Measurements from ENCODE around the gene CSAG1.
"Not testable (repeated sequence)": the region's sequence is repeated elsewhere in the genome, so short reads cannot be mapped to it uniquely, and the experiment has no call there.

The CSAG1 gene

GRCh38 chrX:152697952-152698931 is 35.3 kb downstream of the CSAG1 start, which contains the start of gene MAGEA3:
MAGEA3 (plus strand) TSS chrX:152698794; CDS start chrX:152700833, 2,039 bp downstream.
- DNase-seq, result not testable (repeated sequence)

DNA sequence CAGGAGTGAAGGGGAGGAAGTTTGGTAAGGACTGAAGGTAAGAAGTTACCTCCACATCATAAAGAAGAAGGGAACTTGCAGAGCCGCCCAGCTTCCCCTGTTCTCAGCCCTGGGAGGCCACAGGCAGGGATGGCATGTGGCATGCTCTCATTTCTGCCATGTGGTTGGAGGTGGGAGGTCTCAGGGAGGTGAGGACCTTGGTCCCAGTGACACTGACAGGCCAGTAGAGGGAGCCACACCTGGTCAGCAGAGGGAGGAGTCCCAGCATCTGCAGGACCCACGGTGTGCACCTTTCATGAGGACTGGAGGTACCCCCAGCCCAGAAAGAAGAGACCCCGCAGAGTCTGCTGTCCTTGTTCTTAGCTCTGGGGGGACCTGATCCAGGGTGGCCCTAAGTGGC is 52.5 kb downstream of the CSAG1 start:
- DNase-seq, result not testable (repeated sequence)
